Endothelial cell of umbilical vein (primary cell): ENCODE results near the gene ACOT7. TPM values are rescaled to one million over a fixed set of nuclear protein-coding genes. Genes with fewer than 3 reads are reported as not detected.

Experiments
- BruUV-seq: library from RNA; stranded (reverse); fragments of 400-500 nt; replicated peaks from 2 replicates; lab custom pipeline; 2021; lab: Mats Ljungman, UMichigan
- CTCF ChIA-PET: fragments of 300-600, 350-600 bp; sonication (Branson Sonifier 250); formaldehyde crosslinking; loops from one replicate; lab custom pipeline; 2021; ENCODE audit warnings: antibody characterized with exemption, inconsistent platforms; lab: Charles Lee
- POLR2A ChIA-PET: fragments of 300-600, 350-600 bp; sonication (Branson Sonifier 250); formaldehyde crosslinking; loops from one replicate; lab custom pipeline; 2021; ENCODE audit warnings: antibody characterized with exemption, inconsistent platforms; lab: Charles Lee
- DNase-seq: peaks from one replicate; pipeline ENCODE4 v3.0.0-alpha.2; 2011; ENCODE audit warnings: low read depth, low spot score
- FAIRE-seq: peaks from 2 replicates; lab custom pipeline; 2011; peaks lifted over from hg19 to GRCh38; lab: Jason Lieb, UNC
- H2AFZ ChIP-seq: 2 replicates; pipeline ENCODE4 v1.6.0; 2012; ENCODE audit warnings: low read depth, low read length, control low read depth, inconsistent platforms
- H3K27ac ChIP-seq: 2 replicates; pipeline ENCODE4 v1.5.1; 2011; ENCODE audit warnings: low read depth, mild to moderate bottlenecking, control low read depth, low read length, moderate library complexity; ENCODE audit not compliant: insufficient read depth
- H3K27me3 ChIP-seq, 2 experiments: 2 replicates each; pipeline versions ENCODE4 v1.6.0 to v1.6.1; 2011; ENCODE audit warnings: low read length in 2 of 2, mixed read lengths in 1 of 2; ENCODE audit not compliant: control insufficient read depth in 2 of 2, insufficient read depth in 2 of 2
- H3K36me3 ChIP-seq, 2 experiments: 2 replicates in 1 of 2; 3 replicates in 1 of 2; pipeline ENCODE4 v1.5.1; 2011; ENCODE audit warnings: low read length in 2 of 2, mild to moderate bottlenecking in 1 of 2, moderate library complexity in 1 of 2; ENCODE audit not compliant: control insufficient read depth in 2 of 2, insufficient read depth in 2 of 2; ENCODE audit errors: extremely low read depth in 1 of 2
- H3K4me1 ChIP-seq: 3 replicates; pipeline ENCODE4 v1.5.1; 2011; ENCODE audit warnings: mild to moderate bottlenecking, low read length; ENCODE audit not compliant: control insufficient read depth, insufficient read depth; ENCODE audit errors: extremely low read depth
- H3K4me2 ChIP-seq: 2 replicates; pipeline ENCODE4 v1.6.1; 2011; ENCODE audit warnings: low read length, control low read depth, mixed read lengths; ENCODE audit not compliant: insufficient read depth
- H3K4me3 ChIP-seq, 3 experiments: fragments of 200-600 bp in 1 of 3; sonication (generic), shearing (Covaris generic) in 1 of 3; replicated peaks in 1 of 3; 2 replicates each; pipeline ENCODE4 v1.5.1; 2011 to 2016; ENCODE audit warnings: control low read depth in 3 of 3, low read length in 3 of 3, mild to moderate bottlenecking in 2 of 3, inconsistent platforms in 1 of 3, low read depth in 1 of 3, moderate library complexity in 1 of 3; ENCODE audit not compliant: insufficient read depth in 1 of 3
- H3K79me2 ChIP-seq: 2 replicates; pipeline ENCODE4 v1.6.0; 2012; ENCODE audit warnings: low read length, inconsistent platforms; ENCODE audit not compliant: control insufficient read depth, insufficient read depth
- H3K9ac ChIP-seq: replicated peaks from 2 replicates; pipeline ENCODE3; 2011; ENCODE audit warnings: low read length, control low read depth; ENCODE audit not compliant: insufficient read depth; ENCODE audit errors: extremely low read depth
- H3K9me1 ChIP-seq: replicated peaks from 3 replicates; pipeline ENCODE4 v1.6.0; 2011; ENCODE audit warnings: mild to moderate bottlenecking, low read length; ENCODE audit not compliant: control insufficient read depth, insufficient read depth; ENCODE audit errors: extremely low read depth
- H3K9me3 ChIP-seq: replicated peaks from 2 replicates; pipeline ENCODE4 v1.5.1; 2012; ENCODE audit warnings: low read length, inconsistent platforms; ENCODE audit not compliant: control insufficient read depth, insufficient read depth
- H4K20me1 ChIP-seq: replicated peaks from 2 replicates; pipeline ENCODE3; 2011; ENCODE audit warnings: mild to moderate bottlenecking, low read length; ENCODE audit not compliant: control insufficient read depth, insufficient read depth; ENCODE audit errors: extremely low read depth
- CTCF ChIP-seq, 2 donors: IDR thresholded peaks; 1 replicate in 1 of 2; 2 replicates in 1 of 2; pipeline ENCODE4 v1.5.1; 2011; ENCODE audit warnings: low read length in 2 of 2, mild to moderate bottlenecking in 2 of 2, moderate library complexity in 2 of 2, control low read depth in 1 of 2, inconsistent platforms in 1 of 2, low read depth in 1 of 2; ENCODE audit not compliant: insufficient read depth in 1 of 2; ENCODE audit errors: extremely low read depth in 1 of 2
- EZH2 ChIP-seq: IDR thresholded peaks from 2 replicates; pipeline ENCODE4 v1.6.1; 2012; ENCODE audit warnings: borderline replicate concordance, low read depth, mild to moderate bottlenecking, moderate library complexity, low read length, inconsistent platforms; ENCODE audit not compliant: severe bottlenecking
- GATA2 ChIP-seq: IDR thresholded peaks from 2 replicates; pipeline ENCODE4 v1.7.0; 2011; ENCODE audit warnings: low read depth, mild to moderate bottlenecking, moderate library complexity, mixed read lengths, low read length; ENCODE audit not compliant: insufficient read length, insufficient read depth
- JUN ChIP-seq: IDR thresholded peaks from 2 replicates; pipeline ENCODE4 v1.6.1; 2011; ENCODE audit warnings: borderline replicate concordance, low read depth; ENCODE audit not compliant: insufficient read length, insufficient read depth
- MYC ChIP-seq: IDR thresholded peaks from one replicate; pipeline ENCODE4 v1.6.1; 2011; ENCODE audit warnings: mild to moderate bottlenecking, low read depth, low read length
- POLR2A ChIP-seq: IDR thresholded peaks from 2 replicates; pipeline ENCODE4 v1.6.1; 2012; ENCODE audit warnings: low read depth, mild to moderate bottlenecking, control low read depth, low read length
- POLR2AphosphoS5 ChIP-seq: IDR thresholded peaks from 2 replicates; pipeline ENCODE4 v1.6.1; 2012; ENCODE audit warnings: low read depth, mild to moderate bottlenecking, control low read depth, low read length, moderate library complexity; ENCODE audit not compliant: insufficient read depth
- dilution Hi-C: fragments of 300-500 bp; cut with MboI; formaldehyde crosslinking; loops from one replicate; pipeline ENCODE4 v1.15.0; 2019; ENCODE audit warnings: low sequenced_read_pairs; ENCODE audit not compliant: extremely low pct_ligation_motif_present
- intact Hi-C: fragments of 100-400 bp; cut with micrococcal nuclease; formaldehyde crosslinking; loops from one replicate; pipeline ENCODE4 v1.10.0; 2022
- polyA plus RNA-seq, 4 experiments: library from polyadenylated mRNA; depleted of rRNA in 3 of 4; stranded (reverse) in 3 of 4; unstranded in 1 of 4; fragments of >200 nt; gene quantifications; 2 replicates each; pipeline versions ENCODE4 v1.2.1 to v1.2.3, GENCODE V29; 2011 to 2012; ENCODE audit warnings: missing spikeins in 1 of 4
- total RNA-seq: library from RNA; stranded (reverse); gene quantifications from 2 replicates; pipeline ENCODE4 v1.2.3, GENCODE V29; 2021
- TF ChIP-seq, protein P1 (sequence below): IDR thresholded peaks from 2 replicates; pipeline ENCODE4 v1.6.1; 2011; ENCODE audit not compliant: insufficient read depth, insufficient read length

Gene ACOT7
- total and polyA plus RNA-seq, 2 donors (not counting 3 experiments of a cell fraction or from before 2014, with no cell fraction given) = 69.4 to 105 TPM

GRCh38 chr1:6245869-6246496 is 147.6 kb downstream of the ACOT7 start:
- dilution Hi-C loops (no loop called here), intact Hi-C loops (loop anchor here (1.0 kb wide), 10 partner anchors 14 to 205 kb away; no protein-coding TSS in a partner anchor)
- DNase-seq = no peak
- H3K9me3 ChIP-seq = no peaks in the 10 kb centered on the region
- ChIA-PET POLR2A (interaction anchor here (0.6 kb wide), 1 partner anchor 38 kb away, joined by 6 read pairs; no protein-coding TSS in a partner anchor), CTCF (interaction anchor here (0.6 to 7.8 kb wide), 48 partner anchors 10 to 400 kb away, joined by 3 to 208 read pairs (median 5); partner anchors contain the start of genes ACOT7, GPR153, ICMT and PLEKHG5)
- peak overlapping the region in 2 of 3 experiments; percentile 15 to 28 for H3K4me3 ChIP-seq
- H3K4me2 ChIP-seq = no peak overlapping the region
- H4K20me1 ChIP-seq = no peaks in the 10 kb centered on the region
- no peaks in the 10 kb centered on the region for H3K9me1 ChIP-seq
- no peaks in the 10 kb centered on the region for H3K79me2 ChIP-seq
- FAIRE-seq = peak; percentile 62
- H3K27ac ChIP-seq = no peak overlapping the region
- TF ChIP-seq MYC (no peak), EZH2 (no peak), GATA2 (no peak), JUN (no peak), POLR2AphosphoS5 (no peak), POLR2A (no peak), CTCF (IDR thresholded peaks at IDR 0.05; ENCODE audit: extremely low read depth in 1 of 2, insufficient read depth in 1 of 2, low read depth in 1 of 2, low read length in 2 of 2) (no peak)
- TF ChIP-seq, protein P1, sequence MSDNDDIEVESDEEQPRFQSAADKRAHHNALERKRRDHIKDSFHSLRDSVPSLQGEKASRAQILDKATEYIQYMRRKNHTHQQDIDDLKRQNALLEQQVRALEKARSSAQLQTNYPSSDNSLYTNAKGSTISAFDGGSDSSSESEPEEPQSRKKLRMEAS = no peak
- H3K27me3 ChIP-seq = peaks cover 31 to 45% of the 10 kb centered on the region in 2 experiments
- H3K9ac ChIP-seq = no peak overlapping the region
- no peaks in the 10 kb centered on the region for H3K36me3 ChIP-seq
- no peak overlapping the region for H2AFZ ChIP-seq
- no TSS peak for BruUV-seq
- H3K4me1 ChIP-seq = peaks cover 5% of the 10 kb centered on the region
